ENCODE results near the gene OR7G1.

DNA sequence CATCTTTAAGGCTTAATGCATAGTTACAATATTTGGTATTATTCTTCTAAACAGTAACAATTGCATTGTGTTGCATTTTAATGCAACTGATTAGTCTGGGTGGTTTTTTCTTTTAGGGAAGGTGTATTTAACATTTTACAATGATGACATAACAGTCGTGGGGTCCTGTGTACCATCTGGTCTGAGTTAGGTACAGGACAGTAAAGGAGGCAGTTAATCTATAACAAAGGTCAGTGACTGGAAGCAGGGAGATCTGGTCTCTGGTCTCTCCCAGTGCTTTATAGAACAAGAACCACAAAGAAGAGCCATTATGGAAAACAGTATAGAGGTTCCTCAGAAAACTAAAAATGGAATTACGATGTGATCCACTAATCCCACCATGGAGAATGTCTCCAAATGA is 5.6 kb downstream of the OR7G1 start:
- TF ChIP-seq, protein P1, sequence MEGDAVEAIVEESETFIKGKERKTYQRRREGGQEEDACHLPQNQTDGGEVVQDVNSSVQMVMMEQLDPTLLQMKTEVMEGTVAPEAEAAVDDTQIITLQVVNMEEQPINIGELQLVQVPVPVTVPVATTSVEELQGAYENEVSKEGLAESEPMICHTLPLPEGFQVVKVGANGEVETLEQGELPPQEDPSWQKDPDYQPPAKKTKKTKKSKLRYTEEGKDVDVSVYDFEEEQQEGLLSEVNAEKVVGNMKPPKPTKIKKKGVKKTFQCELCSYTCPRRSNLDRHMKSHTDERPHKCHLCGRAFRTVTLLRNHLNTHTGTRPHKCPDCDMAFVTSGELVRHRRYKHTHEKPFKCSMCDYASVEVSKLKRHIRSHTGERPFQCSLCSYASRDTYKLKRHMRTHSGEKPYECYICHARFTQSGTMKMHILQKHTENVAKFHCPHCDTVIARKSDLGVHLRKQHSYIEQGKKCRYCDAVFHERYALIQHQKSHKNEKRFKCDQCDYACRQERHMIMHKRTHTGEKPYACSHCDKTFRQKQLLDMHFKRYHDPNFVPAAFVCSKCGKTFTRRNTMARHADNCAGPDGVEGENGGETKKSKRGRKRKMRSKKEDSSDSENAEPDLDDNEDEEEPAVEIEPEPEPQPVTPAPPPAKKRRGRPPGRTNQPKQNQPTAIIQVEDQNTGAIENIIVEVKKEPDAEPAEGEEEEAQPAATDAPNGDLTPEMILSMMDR (IDR thresholded peaks at IDR 0.05): no peak
- TF ChIP-seq POLR2A (IDR thresholded peaks at IDR 0.05): no peak
